Superior temporal gyrus (tissue), 1 donor: Measurements from ENCODE around the gene NDUFB3.
"Not testable (repeated sequence)": the region's sequence is repeated elsewhere in the genome, so short reads cannot be mapped to it uniquely, and the experiment has no call there.

Experiments used
- DNase-seq: peaks from one replicate; pipeline ENCODE4 v3.0.0-alpha.2; 2016; ENCODE audit errors: extremely low spot score

NDUFB3 gene

DNA sequence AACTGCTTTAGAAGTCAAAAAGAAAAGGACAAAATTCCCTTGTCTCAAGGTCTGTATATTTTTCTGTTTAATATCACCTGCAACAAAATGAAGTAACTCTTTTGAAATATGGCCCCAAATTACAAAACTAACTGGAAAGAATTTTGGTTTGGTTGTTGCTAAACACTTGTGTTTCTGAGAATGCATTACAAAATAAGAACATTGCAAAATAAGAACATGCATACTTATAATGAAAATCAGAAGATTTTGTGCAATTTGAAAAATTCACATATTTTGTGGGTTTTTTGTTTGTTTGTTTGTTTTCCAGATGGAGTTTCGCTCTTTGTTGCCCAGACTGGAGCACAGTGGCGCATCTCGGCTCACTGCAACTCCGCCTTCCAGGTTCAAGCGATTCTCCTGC, 21.8 kb downstream of the NDUFB3 start:
- DNase-seq: no peak

- DNase-seq: no peak
Observed at GRCh38 chr2:201100497-201100896, 28.7 kb downstream of the NDUFB3 start.

DNA sequence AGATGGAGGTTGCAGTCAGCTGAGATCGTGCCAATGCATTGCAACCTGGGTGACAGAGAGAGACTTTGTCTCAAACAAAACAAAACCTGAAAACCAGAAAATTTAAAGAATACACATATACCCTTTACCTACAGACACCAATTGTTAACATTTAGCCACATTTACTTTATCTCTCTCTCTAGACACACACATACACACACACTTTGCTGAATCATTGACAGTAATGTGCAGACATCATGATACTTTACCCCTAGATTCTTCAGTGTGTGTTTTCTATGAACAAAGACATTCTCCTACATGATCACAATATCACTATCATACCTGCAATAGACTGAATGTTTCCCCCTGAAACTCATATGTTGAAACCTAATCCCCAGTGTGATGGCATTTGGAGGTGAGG, 34.0 kb downstream of the NDUFB3 start:
- no peak for DNase-seq

GRCh38 chr2:201107624-201108023, 35.8 kb downstream of the NDUFB3 start:
- no peak for DNase-seq

DNA sequence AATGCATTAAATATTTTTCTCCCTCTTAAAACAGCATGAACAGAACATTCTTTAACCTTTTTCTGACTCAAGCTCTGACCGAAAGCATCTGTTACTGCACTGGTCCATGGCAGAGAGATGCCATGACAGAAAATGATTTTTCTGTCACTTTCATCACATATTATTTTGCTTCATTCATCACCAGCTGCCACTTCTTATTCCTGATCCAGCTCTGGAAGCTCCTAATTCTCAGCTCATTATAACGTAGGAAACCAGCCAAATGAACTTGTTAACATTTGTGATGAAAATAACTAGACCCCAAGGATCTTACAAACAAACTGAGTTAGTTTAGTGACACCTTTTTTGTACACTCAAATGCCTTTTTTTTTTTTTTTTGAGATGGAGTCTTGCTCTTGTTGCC, 36.5 kb downstream of the NDUFB3 start:
- no peak for DNase-seq

- no peak for DNase-seq
Observed at GRCh38 chr2:201109186-201109585, 37.4 kb downstream of the NDUFB3 start.

DNA sequence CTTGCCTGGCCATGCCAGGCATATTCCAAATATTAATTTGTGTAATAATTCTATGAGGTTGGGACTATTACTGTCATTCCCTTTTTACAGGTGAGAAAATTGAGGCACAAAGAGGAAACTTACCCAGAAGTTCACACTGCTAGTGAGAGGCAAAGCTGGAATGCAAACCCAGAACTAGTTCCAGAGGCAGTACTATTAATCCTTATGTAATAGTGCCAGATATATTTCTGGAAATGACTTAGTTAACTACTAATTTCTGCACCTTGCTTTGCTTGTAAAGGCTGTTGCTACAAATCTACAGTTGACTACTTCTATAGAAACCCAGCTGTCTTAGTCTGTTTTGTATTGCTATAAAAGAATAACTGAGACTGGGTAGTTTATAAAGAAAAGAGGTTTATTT, 38.8 kb downstream of the NDUFB3 start:
- no peak for DNase-seq

DNA sequence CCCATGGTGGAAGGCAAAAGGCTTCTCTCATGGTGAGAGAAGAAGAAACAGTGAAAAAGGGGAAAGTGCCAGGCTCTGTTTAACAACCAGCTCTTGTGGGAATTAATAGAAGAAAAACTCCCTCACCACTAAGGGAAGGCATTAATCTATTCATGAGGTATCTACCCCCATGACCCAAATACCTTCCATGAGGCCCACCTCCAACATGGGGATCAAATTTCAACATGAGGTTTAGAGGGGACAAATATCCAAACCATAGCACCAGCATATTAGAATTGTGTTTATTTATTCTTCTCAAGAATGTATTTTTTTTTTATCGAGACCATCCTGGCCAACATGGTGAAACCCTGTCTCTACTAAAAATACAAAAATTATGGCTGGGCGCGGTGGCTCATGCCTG, 39.3 kb downstream of the NDUFB3 start:
- DNase-seq: no peak

DNA sequence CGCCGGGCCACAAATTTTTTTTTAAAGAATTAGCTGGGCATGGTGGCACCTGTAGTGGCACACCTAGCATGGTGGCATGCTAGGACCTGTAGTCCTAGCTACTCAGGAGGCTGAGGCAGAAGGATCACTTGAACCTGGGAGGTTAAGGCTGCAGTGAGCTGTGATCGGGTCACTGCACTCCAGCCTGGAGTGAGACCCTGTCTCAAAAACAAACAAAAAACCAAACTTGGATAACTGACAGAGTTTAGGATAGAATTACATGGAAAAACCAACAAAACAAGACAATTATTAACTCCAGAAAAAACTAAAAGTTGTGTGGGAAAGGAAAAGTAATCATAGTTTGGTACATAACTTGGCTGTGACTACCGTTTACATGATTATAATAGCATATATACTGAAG, 42.5 kb downstream of the NDUFB3 start:
- no peak for DNase-seq

- no peak for DNase-seq
Observed at GRCh38 chr2:201114846-201115245, 43.0 kb downstream of the NDUFB3 start.

DNA sequence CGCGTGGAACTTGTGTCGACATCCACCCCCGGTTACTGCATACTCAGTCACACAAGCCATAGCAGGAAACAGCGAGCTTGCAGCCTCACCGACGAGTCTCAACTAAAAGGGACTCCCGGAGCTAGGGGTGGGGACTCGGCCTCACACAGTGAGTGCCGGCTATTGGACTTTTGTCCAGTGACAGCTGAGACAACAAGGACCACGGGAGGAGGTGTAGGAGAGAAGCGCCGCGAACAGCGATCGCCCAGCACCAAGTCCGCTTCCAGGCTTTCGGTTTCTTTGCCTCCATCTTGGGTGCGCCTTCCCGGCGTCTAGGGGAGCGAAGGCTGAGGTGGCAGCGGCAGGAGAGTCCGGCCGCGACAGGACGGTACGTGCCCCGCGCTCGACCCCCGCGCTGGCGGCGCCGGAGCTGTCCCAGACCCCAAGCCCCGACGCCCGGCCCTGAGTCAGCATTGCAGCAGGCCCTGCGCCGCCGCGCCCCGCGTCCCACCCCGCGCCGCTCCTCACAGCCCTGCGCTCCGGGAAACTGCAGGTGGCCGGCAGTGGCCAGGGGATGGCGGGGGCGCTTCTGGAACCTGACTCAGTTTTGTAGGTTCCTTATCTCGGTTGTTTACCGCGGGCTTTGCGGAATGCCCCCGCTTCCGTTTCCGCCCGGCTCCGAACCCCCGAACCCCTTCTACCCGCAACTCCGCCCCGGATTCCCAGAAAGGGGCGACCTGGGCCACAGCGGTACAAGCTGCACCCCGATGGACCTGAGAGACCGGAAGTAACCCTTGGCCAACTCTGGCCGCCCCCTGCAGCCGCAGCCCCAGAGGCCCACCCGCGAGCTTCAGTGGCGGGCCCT, 44.5 kb downstream of the NDUFB3 start, which contains the start of gene CFLAR:
Gene CFLAR (plus strand): TSS at position 50 of the 844 bp plus-strand sequence. CDS start 13,702 bp downstream, outside the sequence.
- peak; percentile 73 for DNase-seq

DNA sequence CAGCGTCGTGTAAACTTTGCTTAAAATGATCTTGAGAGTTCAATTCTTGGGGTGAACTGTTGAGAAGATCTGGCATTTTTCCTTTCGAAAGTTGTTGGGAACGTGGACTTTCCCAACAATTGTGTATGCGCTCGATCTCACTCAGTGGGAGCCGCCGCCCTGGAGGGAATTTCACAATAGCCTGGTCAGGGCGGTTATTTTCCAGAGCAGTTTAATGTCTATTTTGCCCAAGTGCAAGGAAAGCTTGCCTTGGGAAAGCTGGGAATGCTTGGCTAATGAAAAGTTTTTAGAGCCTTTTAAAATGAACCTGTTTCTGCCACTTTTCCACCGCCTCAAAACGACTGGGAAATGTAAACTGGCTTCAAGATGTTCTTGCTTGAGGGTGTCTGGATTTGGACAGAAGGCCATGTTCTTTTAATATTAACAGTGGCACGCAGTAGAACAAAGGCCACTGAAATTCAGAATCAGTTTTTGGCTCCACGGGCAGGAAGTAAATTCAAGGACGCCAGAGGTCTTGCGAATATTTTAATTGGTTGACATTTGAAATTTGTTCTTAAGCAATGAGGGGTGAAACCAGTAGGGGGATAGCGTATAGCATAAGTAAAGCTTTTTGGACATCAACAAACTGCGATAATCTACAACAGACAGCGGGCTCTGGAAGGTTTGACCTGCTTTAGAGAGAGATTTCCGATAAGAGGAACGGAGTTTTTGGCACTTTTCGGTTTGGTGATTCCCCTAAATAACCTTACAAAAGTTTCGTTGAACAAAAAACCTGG, 45.3 kb downstream of the NDUFB3 start:
- peak; percentile 71 for DNase-seq

DNA sequence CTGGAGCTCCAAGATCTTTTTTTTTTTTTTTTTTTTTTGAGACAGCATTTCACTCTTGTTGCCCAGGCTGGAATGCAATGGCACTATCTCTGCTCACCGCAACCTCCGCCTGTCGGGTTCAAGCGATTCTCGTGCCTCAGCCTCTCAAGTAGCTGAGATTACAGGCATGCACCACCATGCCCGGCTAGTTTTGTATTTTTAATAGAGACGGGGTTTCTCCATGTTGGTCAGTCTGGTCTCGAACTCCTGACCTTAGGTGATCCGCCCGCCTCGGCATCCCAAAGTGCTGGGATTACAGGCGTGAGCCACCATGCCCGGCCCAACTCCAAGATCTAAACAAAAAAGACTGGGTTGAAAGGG, 45.9 kb downstream of the NDUFB3 start:
- DNase-seq: not testable (repeated sequence)

- DNase-seq: peak; percentile 81
Observed at GRCh38 chr2:201118121-201118960, 46.5 kb downstream of the NDUFB3 start.

DNA sequence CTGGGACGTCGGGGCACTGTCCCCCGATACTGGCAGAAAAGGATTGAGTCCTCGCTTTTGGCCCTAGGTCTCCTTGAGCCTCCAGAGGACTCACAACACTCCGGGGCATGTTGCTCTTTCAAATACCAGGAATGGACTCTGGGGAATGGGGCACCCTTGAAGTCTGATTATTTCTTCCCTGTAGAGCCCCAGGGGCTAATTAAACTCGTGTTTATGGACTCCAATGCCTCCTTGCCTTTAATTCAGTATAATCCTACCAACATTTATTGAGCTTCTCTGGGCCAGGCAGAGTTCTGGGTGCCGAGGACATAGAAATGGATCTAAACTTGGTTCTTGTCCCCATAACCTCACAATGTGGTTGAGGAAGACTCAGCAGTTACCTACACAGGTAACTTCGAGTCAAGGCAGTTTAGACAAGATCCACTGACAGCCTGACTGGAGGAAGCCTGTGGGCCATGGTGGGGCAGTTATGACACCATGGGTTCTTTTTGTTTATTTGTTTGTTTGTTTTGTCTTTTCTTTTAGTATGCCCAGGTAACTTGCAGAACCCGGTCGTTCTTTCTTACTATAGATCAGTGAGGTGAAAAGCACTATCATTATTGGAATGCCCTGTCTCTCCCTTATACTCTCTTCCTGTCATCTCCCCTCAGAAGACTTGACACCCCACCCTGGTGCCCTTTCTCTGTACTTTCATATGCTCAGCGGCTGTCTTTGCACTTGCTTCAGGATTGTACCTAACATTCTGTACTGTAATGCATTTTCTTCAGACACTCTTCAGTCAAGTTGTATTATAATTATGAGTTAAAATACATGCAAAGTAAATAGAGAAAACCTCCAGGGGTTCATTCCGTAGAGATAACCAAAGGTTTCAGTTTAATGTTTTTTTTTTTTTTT, 47.4 kb downstream of the NDUFB3 start:
- no peak for DNase-seq

DNA sequence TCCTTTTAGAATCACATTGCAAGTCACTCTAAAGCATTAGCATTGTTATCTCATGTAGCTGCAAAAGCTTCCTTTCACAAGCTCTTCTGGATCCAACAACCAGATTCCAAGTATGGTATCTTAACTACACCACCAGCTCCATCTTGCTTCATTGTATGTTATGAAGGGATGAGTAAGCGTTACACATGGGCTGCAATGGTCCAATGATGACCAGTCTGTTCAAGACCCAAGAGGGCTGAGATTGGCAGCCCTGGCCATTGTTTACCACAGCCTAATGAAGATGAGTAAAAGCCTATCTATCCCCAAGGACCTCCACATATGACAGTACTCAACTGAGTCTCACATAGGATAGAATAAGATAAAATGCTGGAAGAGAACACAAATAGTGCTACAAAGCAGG, 50.5 kb downstream of the NDUFB3 start:
- no peak for DNase-seq

DNA sequence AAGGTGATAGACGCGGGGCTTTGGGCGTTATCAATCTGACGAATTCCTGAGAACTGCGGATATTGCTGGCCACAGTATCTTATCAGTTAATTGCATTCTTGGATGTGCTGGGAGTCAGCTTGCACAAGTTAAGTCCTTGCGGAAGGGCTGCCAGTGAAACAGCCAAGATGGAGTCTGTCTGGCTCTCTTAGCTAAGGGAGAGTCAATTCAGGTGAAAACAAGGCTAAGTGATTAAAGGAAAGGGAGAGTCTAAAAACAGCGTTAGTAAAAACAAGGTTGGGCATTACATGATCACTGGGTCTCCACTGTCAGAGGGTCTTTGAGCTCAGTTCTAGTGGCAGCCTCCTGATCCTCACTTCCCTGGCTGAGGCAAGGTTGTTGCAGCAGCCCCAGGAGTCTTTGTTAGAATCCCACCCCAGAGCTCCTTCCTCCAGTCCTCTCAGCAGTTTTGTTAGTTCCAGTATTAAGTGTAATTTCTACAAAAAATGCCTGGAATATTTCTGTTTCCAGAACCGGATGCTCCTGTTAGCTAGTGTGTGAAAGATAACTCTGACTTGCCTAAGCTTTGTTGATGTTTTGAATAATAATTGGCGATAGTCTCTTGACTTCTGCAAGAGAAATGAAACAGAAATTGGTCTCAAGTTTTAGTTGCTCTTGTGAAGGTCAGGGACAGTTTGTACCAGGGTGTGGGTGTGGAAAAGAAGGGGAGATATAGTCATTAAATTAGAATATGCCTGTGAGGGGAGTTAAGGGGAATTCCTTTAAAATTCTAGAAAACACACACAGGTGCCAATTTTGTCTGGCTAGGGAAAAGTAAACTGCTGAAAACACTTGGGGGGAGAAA, 54.7 kb downstream of the NDUFB3 start:
- peak; percentile 33 for DNase-seq

DNA sequence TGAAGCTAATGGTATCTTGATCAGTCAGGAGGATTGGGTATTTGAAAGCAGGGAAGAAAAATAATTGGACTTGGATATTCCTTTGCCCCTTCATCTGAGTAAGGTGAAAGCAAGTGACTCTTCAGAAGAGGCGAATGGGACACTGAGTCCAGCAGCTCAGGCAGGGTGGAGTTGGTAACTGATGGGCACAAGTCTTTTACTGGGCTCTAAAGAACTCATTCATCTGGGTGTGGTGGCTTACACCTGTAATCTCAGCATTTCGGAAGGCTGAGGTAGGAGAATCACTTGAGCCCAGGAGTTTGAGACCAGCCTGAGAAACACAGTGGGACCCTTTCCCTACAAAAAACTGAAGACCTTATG, 55.3 kb downstream of the NDUFB3 start:
- no peak for DNase-seq

- peak; percentile 88 for DNase-seq
Observed at GRCh38 chr2:201127570-201127969, 55.8 kb downstream of the NDUFB3 start.

GRCh38 chr2:201128033-201128432, 56.2 kb downstream of the NDUFB3 start:
- no peak for DNase-seq
